Measurements from ENCODE around the gene ARHGAP9. TPM values are rescaled to one million over a fixed set of nuclear protein-coding genes. Genes with fewer than 3 reads are reported as not detected.

The ARHGAP9 gene
- total RNA-seq, 6 experiments from 2014 or later = 3.5 to 11.0 (median 6.8) TPM

GRCh38 chr12:57473886-57474285, 5.8 kb downstream of the ARHGAP9 start:
- Histone ChIP-seq H3K27ac (no peak overlapping the region), H3K9me3 (no peaks in the 10 kb centered on the region), H3K4me3 (no peak overlapping the region), H3K4me1 (peaks cover 0 to 13% (median 5%) of the 10 kb centered on the region in 4 donors), H3K36me3 (no peaks in the 10 kb centered on the region), H3K27me3 (peaks cover 0 to 14% of the 10 kb centered on the region in 2 donors)
- 90% methylated on average over 5 of the region's 5 CpGs for WGBS (ENCODE audit: insufficient coverage, low coverage, low lambda C conversion rate, missing lambda C conversion rate)
- DNase-seq = no peak
- intact Hi-C loops (cut with DNase I) = no loop called here
- TF ChIP-seq POLR2A (IDR thresholded peaks at IDR 0.05) = no peak
- no peak for TF ChIP-seq CTCF (IDR thresholded peaks at IDR 0.05)
- ATAC-seq = no peak

GRCh38 chr12:57473392-57473791, 6.3 kb downstream of the ARHGAP9 start:
- Histone ChIP-seq H3K4me1 (peaks cover 0 to 13% (median 5%) of the 10 kb centered on the region in 4 donors), H3K36me3 (no peaks in the 10 kb centered on the region), H3K9me3 (no peaks in the 10 kb centered on the region), H3K27ac (no peak overlapping the region), H3K27me3 (peaks cover 0 to 14% of the 10 kb centered on the region in 2 donors), H3K4me3 (no peak overlapping the region)
- TF ChIP-seq POLR2A (IDR thresholded peaks at IDR 0.05) (no peak), CTCF (IDR thresholded peaks at IDR 0.05) (no peak)
- DNase-seq (no peak), ATAC-seq (no peak)
- intact Hi-C loops (cut with DNase I) = no loop called here
- WGBS (ENCODE audit: insufficient coverage, low coverage, low lambda C conversion rate, missing lambda C conversion rate) = 30% methylated on average over 3 of the region's 3 CpGs

- no peak overlapping the region for H3K27ac ChIP-seq
- ATAC-seq (no peak), DNase-seq (peak in 1 of 3 donors; percentile 3)
- H3K4me3 ChIP-seq = no peak overlapping the region
- intact Hi-C loops (cut with DNase I) = no loop called here
- no peaks in the 10 kb centered on the region for H3K36me3 ChIP-seq
- no peaks in the 10 kb centered on the region for H3K9me3 ChIP-seq
- peaks cover 0 to 13% (median 5%) of the 10 kb centered on the region in 4 donors for H3K4me1 ChIP-seq
- TF ChIP-seq POLR2A (IDR thresholded peaks at IDR 0.05) (no peak), CTCF (IDR thresholded peaks at IDR 0.05) (no peak)
- H3K27me3 ChIP-seq = peaks cover 0 to 14% of the 10 kb centered on the region in 2 donors
- WGBS (ENCODE audit: insufficient coverage, low coverage, low lambda C conversion rate, missing lambda C conversion rate) = 83% methylated on average over 3 of the region's 3 CpGs
These were observed 7.3 kb downstream of the ARHGAP9 start for GRCh38 chr12:57472391-57472790.

- H3K27ac ChIP-seq = no peak overlapping the region
- intact Hi-C loops (cut with DNase I) = no loop called here
- H3K4me3 ChIP-seq = no peak overlapping the region
- no peaks in the 10 kb centered on the region for H3K36me3 ChIP-seq
- WGBS (ENCODE audit: insufficient coverage, low coverage, low lambda C conversion rate, missing lambda C conversion rate) = no CpG with 5 or more reads among the region's 3 CpGs
- peaks cover 0 to 13% (median 5%) of the 10 kb centered on the region in 4 donors for H3K4me1 ChIP-seq
- TF ChIP-seq CTCF (IDR thresholded peaks at IDR 0.05) (no peak), POLR2A (IDR thresholded peaks at IDR 0.05) (no peak)
- H3K9me3 ChIP-seq = no peaks in the 10 kb centered on the region
- ATAC-seq (no peak), DNase-seq (no peak)
- H3K27me3 ChIP-seq = peaks cover 0 to 14% of the 10 kb centered on the region in 2 donors
These were observed 8.0 kb downstream of the ARHGAP9 start for GRCh38 chr12:57471661-57472060.
